ENCODE measurements around the gene EVC2.

GRCh38 chr4:5751666-5752375 lies 43.5 kb upstream of the EVC2 start:
- TF ChIP-seq PAWR (CRISPR knock-in tag; IDR thresholded peaks at IDR 0.05; ENCODE audit: borderline replicate concordance) (no peak), CTCF (CRISPR knock-in tag; IDR thresholded peaks at IDR 0.05) (no peak), ZBTB8A (CRISPR knock-in tag; IDR thresholded peaks at IDR 0.05; ENCODE audit: borderline replicate concordance, low read depth) (no peak), ZNF782 (CRISPR knock-in tag; IDR thresholded peaks at IDR 0.05; ENCODE audit: borderline replicate concordance) (no peak), SMAD1 (CRISPR knock-in tag; IDR thresholded peaks at IDR 0.05; ENCODE audit: borderline replicate concordance, low read depth) (no peak), SIN3A (IDR thresholded peaks at IDR 0.05; ENCODE audit: borderline replicate concordance, low read depth, low read length) (no peak), ZBTB34 (CRISPR knock-in tag; IDR thresholded peaks at IDR 0.05) (no peak), KAT2B (IDR thresholded peaks at IDR 0.05; ENCODE audit: borderline replicate concordance, low read depth, low read length) (no peak), HNRNPH1 (optimal IDR thresholded peaks at IDR 0.05; ENCODE audit: low read depth, low read length) (no peak), GTF2F1 (IDR thresholded peaks at IDR 0.05; ENCODE audit: low read length) (no peak), CEBPB (IDR thresholded peaks at IDR 0.05; ENCODE audit: borderline replicate concordance, low read depth, low read length) (no peak), ELF1 (CRISPR knock-in tag; IDR thresholded peaks at IDR 0.05) (no peak), SKI (IDR thresholded peaks at IDR 0.05; ENCODE audit: partially characterized antibody) (no peak), POLR2AphosphoS5 (IDR thresholded peaks at IDR 0.05; ENCODE audit: low read depth, low read length) (no peak)
